HG03097 (cell line): Measurements from ENCODE around the gene IBA57.

Experiments used
- ATAC-seq: cut with Tn5 transposase; IDR thresholded peaks from one replicate; pipeline ENCODE4 v1.9.1; 2021; ENCODE audit not compliant: unreplicated experiment, low FRiP score

IBA57 gene

DNA sequence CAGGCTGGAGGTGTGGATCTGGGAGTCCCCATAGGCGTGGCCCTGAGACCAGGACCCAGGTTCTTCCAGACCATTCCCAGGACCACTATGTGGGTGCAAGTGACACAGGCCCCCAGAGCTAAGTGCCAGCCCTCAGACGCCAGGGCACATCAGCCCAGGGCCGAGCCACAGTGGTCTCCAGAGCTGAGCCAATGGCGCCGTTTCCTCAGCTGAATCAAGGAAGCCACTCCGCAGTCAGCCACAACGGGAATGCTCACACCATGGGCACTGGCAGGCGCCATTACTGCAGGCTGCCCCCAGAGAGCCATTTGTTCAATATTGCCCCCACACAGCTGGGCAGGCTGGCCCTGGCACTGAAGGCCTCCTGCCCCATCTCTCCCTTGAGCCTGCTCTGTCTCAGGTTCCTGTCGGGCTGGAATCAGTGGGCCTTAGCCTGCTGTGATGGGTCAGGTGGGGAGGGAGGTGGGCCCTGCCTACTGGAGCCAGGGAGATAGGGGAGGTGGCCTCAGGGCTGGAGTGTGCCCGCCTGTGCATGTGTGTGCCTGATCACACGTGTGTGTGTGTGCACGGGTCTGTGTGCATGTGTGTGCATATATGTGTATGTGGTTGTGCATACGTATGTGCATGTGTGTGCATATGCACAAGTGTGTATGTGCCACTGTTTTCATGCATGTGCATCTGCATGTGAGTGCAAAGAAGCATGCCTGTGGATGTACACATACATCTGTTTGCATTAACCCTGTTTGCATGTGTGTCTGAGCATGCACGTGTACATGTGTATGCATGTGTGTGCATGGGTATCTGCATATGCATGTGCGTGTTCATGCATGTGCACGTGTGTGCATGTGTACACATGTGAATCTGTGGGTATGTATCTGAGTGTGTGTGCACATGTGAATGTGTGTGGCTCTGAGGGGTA is 9.7 kb upstream of the IBA57 start:
- ATAC-seq: no peak

DNA sequence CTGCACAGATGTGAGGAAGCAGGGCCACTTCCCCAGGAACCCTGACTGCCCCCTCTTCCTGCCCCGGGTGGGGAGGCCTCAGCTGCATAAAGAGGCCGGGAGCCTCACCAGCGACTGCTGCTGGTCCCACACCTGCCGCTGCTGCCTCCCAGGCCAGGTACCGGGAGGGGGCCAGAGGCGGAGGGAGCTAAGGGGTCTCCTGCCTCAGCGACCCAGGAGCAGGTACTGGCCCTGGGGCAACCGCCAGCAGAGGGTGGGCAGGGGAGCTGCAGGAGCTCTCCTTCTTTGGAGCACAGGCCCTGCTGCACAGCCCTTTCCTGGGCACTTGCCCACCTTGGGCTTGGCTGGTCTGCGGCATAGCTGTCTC is 9.1 kb upstream of the IBA57 start:
- ATAC-seq: no peak

DNA sequence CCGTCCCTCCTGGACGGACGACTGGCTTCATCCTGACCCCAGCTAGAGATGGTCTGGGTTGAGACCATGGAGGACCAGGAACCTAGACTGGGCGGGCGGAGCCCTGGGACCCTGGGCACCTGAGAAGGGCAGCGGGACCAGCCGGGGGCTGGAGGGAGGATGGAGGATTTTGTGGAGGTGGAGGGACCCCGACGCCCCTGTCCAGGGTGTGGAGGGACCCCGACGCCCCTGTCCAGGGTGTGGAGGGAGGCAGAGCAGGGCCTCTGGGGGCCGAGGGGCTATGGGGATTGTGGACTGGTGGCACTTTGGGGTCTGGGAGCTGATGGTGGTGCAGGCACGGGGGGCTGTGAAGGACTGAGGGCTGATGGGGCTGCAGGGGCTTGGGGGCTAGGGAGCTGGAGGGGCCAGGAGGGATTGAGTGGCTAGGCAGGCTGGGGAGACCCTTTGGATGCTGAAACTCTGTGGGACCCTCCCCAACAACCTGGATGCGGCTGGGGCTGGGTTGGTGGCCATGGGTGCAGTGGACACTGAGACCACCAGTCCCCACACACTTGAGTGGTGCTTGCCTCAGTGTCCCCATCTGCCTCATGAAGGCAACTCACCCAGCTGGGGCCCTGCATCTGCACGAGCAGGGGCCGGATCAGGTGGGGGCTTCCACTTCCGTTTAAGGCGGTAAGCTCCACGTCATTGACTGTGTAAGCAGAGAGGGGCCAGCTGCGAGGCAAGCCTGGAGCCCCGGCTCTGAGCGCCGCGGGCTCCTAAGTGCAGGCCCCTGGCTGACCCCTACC is 8.5 kb upstream of the IBA57 start:
- ATAC-seq: no peak

DNA sequence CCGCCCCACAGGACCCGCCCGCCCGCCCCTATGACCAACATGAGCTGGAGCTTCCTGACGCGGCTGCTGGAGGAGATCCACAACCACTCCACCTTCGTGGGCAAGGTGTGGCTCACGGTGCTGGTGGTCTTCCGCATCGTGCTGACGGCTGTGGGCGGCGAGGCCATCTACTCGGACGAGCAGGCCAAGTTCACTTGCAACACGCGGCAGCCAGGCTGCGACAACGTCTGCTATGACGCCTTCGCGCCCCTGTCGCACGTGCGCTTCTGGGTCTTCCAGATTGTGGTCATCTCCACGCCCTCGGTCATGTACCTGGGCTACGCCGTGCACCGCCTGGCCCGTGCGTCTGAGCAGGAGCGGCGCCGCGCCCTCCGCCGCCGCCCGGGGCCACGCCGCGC is 7.9 kb upstream of the IBA57 start:
- no peak for ATAC-seq

DNA sequence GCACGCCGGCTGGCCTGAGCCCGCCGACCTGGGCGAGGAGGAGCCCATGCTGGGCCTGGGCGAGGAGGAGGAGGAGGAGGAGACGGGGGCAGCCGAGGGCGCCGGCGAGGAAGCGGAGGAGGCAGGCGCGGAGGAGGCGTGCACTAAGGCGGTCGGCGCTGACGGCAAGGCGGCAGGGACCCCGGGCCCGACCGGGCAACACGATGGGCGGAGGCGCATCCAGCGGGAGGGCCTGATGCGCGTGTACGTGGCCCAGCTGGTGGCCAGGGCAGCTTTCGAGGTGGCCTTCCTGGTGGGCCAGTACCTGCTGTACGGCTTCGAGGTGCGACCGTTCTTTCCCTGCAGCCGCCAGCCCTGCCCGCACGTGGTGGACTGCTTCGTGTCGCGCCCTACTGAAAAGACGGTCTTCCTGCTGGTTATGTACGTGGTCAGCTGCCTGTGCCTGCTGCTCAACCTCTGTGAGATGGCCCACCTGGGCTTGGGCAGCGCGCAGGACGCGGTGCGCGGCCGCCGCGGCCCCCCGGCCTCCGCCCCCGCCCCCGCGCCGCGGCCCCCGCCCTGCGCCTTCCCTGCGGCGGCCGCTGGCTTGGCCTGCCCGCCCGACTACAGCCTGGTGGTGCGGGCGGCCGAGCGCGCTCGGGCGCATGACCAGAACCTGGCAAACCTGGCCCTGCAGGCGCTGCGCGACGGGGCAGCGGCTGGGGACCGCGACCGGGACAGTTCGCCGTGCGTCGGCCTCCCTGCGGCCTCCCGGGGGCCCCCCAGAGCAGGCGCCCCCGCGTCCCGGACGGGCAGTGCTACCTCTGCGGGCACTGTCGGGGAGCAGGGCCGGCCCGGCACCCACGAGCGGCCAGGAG is 7.2 kb upstream of the IBA57 start:
- no peak for ATAC-seq

DNA sequence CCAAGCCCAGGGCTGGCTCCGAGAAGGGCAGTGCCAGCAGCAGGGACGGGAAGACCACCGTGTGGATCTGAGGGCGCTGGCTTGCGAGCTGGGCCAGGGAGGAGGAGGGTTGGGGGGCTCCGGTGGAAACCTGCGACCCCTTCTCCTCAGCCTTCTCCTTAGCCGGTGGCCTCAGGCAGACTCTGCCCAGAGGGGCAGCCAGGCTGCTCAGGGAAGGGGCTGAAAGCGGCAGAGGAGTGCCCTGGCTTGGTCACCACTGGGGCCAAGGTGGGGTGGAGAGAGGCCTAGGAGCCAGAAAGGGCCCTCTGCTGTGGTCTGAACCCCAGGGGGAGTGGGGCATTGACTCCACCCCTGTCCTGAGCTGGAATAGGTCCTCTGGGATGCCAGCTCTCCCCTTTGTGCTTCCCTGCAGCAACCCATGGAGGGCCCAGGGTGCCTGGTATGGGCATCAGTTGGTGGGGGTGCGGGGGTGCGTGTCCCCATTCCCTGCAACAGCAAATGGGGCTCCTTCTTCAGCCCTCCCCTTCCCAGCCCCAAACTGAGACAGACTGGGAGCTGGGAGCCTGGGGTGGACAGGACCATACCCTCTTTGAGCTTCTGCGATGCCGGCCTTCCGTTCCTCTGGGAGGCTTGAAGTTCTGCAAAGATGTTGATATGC is 6.5 kb upstream of the IBA57 start:
- no peak for ATAC-seq

DNA sequence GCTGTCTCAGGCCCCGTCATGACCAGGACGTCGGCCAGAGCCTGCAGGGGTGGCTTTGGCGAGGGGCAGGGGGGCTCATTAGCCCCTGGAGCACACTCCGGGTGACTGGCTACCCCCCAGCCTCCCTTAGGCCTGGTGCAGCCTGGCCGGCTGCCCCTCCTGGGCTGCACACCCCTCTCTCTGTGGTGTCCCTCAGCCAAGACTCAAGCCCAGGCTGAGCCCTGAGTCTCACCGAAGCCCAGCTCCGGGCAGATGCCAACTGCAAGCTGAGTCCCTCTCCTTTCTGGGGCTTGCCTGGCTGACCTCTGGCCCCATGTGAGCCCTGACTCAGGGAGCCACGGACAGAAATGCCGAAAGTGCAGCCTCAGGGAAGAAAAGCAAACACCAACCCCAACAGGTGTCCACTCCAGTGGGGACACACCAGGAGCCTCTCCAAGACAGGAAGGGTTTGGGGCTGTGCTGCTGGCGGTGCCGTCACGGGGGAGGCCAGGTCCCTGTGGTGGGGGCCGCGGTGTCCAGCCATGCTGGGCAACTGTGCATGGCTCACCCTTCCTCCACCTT is 5.3 kb upstream of the IBA57 start:
- no peak for ATAC-seq

DNA sequence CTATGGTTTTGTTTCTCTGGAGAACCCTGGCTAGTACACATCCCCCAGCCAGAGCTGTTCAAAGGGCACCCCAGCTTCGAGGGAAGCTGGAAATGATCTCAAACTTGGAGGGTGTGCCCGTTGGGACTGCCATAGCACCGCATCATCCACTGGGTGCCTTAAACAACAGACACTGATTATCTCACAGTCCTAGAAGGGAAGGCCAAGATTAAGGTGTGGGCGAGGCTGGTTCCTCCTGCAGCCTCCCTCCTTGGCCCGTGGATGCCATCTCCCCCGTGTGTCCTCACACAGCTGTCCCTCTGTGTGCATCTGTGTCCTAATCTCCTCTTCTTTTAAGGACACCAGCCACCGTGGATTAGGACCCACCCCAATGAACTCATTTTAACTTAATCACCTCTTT is 4.2 kb upstream of the IBA57 start:
- no peak for ATAC-seq

DNA sequence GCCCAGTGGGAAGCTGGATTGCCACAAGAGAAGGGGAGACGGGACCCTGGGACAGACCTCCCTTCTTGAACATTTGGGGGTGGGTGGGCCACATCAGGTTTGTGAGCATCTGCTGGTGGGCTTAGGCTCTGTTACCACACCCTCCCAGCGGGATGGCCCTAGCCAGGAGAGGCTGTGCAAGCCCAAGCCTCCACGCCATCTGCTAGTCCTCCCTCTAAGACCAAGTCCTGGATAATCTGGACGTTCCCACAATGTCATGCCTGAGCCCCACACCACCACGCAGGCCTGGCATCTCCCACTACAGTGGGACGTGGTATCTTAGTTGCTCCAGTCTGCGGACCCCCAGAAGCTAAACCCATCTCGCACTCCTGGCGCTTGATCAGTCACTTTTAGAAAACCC is 3.7 kb upstream of the IBA57 start:
- no peak for ATAC-seq

DNA sequence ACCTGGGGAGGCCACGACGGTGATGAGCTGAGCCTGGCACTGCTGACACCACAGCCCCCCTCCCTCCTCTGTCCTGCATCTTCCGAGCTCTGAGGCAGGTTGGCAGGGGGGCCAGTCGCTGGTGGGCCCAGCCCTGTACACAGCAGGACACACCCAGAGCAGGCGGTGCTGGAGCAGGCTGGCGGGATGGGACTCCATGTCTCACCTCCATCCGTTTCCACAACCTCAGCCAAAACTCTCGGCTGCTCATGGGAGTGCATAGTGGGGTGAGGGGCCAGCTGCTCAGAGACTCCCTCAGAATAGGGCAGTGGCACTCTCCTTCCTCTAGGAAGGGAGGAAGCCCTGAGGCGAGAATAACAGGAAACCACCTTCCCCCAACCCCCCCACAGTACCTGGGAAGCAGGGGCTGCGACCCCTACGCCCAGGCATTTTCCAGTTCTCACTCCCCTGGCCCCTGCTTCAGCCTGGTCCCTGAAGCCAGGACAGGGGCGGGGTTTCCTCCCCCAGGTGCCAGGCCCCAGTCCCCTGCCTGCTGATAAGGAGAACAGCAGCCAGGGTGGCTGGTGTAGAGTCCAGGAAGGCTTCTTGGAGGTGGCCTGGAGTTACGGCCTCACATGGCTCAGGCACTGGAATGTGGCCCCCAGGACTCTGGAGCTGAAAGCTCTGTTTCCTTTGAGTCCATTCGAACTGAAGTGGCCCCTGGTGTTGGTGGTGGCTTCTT is 3.2 kb upstream of the IBA57 start:
- ATAC-seq: no peak

DNA sequence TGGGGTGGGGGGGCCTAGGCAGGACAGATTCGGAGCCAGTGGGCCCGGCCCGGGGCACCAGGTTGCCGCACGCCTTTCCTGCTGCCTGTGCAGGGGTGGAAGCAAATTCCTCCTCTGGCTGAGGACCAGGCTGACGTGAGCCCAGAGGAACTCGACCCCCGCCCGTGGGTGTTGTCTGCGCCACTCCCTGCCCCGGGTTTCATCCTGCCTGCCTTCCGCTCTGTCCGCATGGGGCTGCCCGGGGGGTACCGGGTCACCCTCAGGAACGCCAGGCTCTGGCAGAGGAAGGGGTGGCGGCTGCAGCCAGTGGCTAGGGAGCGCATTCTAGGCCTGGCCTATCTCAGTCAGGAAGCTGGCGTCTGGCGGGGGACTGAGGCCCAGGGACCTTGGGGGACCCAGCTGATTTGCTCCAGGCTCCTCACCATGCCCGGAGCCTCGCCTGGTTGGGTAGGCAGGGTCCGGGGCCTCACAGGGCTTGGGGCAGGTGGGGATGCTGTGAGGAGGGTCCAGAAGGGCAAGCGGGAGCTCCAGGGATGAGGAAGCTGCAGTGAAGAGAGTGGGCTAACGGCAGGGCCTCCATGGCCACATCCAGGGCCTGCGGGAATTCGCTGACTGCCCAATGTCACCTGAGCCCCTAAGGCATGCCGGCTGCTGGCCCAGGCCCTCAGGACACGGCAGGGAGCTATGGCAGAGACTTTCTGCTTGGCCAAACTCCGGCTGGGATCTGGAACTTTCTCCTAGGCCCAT is 2.4 kb upstream of the IBA57 start:
- ATAC-seq: no peak

DNA sequence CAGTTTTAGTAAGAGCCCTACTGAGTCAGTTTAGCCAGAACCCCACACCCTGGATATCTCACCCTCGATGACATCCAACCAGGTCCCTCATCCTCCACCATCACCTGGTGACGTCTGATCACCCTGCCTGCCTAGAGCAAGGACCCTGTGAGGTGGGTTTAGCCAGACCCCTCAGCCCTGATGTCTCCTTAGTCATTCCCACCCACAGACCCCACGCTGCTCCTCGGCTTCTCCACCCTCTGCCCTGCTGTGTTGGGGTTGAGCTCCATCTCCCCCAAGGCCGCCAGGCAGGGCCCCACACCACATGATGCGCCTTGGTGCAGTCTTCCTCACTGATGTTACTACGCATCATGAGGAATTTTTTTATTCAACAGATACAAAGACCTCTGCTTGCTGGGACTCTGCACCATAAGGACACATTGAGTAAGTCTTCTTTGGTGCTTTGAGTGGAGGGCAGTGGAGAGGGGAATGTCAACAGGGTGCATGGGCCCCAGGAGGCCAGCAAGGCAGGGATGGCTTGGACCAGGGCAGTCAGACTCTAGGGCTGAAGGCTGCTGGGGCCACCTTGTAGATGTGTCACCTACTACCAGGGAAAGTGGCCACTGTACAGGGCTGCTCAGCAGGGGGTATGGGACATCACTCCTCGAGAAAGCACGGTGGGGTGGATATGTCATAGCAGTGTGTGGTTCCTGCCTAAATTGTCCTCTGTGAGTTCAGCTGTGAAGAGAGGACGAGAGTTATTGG is 1.7 kb upstream of the IBA57 start:
- ATAC-seq: no peak

DNA sequence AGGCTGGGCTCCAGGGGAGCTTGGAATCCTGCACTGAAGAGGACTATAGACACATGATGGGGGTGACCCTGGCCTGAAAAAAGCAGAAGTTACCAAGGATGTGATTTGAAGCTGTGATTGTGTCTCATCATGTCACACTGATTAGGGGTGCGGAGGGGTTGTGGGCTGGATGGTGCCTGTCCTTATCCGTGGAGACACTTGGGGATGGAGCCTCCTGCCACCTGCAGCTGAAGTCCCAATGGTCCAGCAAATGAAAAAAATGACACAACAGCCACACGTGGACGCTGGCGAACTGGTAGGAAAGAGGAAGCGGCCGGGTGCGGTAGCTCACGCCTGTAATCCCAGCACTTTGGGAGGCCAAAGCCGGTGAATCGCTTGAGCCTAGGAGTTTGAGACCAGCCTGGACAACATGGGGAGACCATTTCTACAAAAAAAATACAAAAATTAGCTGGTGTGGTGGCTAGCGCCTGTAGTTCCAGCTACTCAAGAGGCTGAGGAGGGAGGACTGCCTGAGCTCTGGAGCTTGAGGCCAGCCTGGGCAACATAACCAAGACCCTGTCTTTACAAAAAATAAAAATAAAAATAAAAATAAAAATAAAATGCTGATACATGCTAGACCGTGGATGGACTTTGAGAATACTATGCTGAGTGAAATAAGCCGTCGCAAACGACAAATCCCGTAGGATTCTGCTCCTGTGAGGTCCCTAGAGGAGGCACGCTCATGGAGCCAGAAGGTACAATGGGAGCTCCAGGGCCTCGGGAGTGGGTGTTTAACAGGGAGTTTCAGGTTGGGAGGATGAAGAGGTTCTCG is 838 bp upstream of the IBA57 start:
- no peak for ATAC-seq

DNA sequence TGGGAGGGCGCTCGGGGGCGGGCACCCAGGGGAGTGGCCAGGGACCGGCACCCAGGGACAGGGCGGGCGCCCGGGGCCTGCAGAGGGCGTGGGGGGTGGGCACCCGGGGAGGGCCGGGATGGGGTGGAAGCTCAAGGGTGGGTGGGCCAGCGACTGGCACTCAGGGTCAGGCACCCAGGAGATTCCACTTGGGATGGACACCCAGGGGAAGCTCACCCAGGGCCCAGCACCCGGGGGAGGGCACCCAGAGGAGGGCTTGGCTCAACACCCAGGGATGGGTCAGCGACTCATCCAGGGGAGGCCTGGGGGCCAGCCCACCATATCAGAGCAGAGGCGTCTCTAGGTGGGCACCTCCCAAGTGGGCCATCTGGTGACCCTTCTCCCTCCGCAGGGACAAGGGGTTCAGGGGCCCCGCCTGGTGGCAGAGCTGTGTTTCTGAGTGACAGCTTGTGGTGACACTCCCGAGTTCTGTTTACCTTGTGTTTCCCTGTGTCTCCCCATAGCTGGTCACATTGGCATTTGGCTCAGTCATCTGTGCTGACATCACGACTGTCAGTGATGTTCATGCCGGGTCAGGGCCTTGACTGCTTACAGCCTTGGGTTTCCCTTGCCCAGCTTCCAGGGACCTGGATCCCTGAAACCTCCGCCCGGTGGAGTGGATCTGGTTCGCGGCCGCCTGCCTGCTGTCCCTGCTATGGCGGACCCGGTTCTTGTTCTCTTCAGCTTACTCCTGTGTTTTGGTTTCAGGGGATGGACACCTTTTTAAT is 749 bp downstream of the IBA57 start:
- peak; percentile 6 for ATAC-seq

DNA sequence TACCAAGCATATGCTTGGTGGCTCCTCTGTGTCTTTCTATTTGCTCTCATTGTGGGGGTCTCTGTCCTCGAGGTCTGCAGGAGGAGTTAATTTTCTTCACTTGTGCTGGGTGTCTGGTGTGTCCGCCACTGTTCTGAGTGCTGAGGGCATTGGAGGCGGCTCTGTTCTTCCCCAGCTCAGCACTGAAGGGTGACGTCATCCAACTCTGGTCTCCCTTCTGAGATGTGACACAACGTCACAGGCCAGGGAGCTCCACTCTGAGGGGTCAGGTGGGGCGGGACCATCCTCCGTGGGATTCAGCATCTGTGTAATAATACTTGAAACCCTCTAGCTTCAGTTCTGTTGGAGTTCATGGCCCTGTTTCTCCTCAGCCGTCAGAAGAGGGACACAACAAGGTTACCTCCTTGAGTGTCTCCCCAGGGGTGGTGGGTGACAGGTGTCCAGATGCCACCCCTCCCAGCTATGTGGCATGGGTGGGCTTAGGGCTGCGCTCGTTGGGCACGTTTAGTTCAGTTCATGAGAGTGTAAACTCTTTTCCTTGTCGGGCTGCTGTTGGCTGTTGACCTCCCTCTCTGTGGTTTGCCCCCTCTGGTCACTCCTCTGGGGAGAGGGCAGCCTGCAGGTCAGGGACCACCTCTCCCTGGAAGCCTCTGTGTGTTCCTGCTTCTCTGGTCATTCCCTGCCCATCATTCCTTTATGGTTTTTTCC is 3.1 kb downstream of the IBA57 start:
- ATAC-seq: no peak

DNA sequence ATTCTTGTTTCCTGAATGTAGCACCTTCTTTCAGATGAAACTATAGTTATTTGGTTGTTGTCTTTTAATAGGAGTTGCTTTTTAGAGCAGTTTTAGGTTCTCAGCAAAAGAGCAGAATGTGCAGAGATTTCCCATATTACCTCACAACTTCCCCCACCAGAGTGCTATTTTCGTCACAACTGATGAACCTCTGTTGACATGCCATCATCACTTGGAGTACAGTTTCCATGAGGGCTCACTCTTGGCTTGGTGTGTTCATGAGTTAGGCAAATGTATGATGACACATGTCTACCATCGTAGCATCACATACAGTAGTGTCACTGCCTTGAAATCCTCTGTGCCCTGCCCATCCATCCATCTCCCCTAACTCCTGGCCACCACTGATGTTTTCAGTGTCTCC is 3.7 kb downstream of the IBA57 start:
- ATAC-seq: no peak
